Heart left ventricle (tissue), 13 donors: ENCODE data around the gene SHROOM2.

ENCODE experiments used
- POLR2A ChIP-seq, 2 donors: fragments of 450-650 bp; IDR thresholded peaks; one replicate each; pipeline ENCODE4 v1.6.1; 2017; ENCODE audit warnings: antibody characterized with exemption in 2 of 2, mild to moderate bottlenecking in 2 of 2, moderate library complexity in 2 of 2
- TF ChIP-seq, protein P1 (sequence below), 12 donors: fragments of 200-600 bp; sonication (generic) in 4 of 12; IDR thresholded peaks; one replicate each; pipeline versions ENCODE4 v1.5.0 to v1.8.0; 2018 to 2022; ENCODE audit warnings: antibody characterized with exemption in 12 of 12, mild to moderate bottlenecking in 5 of 12
- donor health status: ischemic (EF 13 %, LVEDD 7.1; RV severe dilation, severe dysfunction).
- donor health status: DM: no; HTN: yes; CAD: no.
- donor health status: DM: no; HTN: no; CAD: no.
- donor health status: ischemic (EF 25% LVEDD 6.9; RV normal size, moderate dysfunction).
- donor health status: ischemic (EF 25% LVEDD 5.7; RV mildly dilated, moderate dysfunction).
- donor health status: ischemic (EF 35%, LVEDD 5.7; RV mildly dilated, moderate dysfunction).
- donor health status: nonischemic (EF 11% LVEDD 7.7; RV severe dilation, severe dysfunction).
- donor health status: DM: yes; HTN: yes; CAD: no.
- donor health status: PGD.
- donor health status: ischemic (EF 29% LVEDD 5.4; RV normal size, mild dysfunction).
- donor health status: nonischemic (EF 23%, LVEDD 6.1; RV moderate dilation, normal function).

DNA sequence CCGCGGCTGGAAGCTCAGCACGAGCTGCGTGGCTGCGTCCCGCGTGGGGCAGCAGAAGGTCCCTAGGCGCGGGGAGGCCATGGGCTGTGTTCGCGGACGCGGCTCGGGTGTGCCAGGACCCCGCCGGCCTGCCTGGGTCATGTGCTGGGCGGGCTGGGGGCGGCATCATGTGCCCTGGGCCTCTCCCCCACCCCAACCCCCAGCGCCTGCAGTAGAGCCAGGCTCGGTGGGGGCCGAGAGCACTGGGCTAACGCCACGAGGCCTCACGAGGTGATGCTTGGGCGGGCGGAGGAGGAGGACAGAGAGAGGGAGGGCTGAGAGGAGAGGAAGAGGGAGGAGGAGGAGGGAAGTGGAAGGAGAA, 20.5 kb upstream of the SHROOM2 start, which contains the start of gene GPR143:
- TF ChIP-seq, protein P1, sequence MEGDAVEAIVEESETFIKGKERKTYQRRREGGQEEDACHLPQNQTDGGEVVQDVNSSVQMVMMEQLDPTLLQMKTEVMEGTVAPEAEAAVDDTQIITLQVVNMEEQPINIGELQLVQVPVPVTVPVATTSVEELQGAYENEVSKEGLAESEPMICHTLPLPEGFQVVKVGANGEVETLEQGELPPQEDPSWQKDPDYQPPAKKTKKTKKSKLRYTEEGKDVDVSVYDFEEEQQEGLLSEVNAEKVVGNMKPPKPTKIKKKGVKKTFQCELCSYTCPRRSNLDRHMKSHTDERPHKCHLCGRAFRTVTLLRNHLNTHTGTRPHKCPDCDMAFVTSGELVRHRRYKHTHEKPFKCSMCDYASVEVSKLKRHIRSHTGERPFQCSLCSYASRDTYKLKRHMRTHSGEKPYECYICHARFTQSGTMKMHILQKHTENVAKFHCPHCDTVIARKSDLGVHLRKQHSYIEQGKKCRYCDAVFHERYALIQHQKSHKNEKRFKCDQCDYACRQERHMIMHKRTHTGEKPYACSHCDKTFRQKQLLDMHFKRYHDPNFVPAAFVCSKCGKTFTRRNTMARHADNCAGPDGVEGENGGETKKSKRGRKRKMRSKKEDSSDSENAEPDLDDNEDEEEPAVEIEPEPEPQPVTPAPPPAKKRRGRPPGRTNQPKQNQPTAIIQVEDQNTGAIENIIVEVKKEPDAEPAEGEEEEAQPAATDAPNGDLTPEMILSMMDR (IDR thresholded peaks at IDR 0.05): no peak
- TF ChIP-seq POLR2A (IDR thresholded peaks at IDR 0.05): no peak
